ENCODE data around the gene MT1X.

- TF ChIP-seq, protein P1, sequence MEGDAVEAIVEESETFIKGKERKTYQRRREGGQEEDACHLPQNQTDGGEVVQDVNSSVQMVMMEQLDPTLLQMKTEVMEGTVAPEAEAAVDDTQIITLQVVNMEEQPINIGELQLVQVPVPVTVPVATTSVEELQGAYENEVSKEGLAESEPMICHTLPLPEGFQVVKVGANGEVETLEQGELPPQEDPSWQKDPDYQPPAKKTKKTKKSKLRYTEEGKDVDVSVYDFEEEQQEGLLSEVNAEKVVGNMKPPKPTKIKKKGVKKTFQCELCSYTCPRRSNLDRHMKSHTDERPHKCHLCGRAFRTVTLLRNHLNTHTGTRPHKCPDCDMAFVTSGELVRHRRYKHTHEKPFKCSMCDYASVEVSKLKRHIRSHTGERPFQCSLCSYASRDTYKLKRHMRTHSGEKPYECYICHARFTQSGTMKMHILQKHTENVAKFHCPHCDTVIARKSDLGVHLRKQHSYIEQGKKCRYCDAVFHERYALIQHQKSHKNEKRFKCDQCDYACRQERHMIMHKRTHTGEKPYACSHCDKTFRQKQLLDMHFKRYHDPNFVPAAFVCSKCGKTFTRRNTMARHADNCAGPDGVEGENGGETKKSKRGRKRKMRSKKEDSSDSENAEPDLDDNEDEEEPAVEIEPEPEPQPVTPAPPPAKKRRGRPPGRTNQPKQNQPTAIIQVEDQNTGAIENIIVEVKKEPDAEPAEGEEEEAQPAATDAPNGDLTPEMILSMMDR (IDR thresholded peaks at IDR 0.05; ENCODE audit: low read depth, low read length, missing input control), result no peak
- TF ChIP-seq, protein P2, sequence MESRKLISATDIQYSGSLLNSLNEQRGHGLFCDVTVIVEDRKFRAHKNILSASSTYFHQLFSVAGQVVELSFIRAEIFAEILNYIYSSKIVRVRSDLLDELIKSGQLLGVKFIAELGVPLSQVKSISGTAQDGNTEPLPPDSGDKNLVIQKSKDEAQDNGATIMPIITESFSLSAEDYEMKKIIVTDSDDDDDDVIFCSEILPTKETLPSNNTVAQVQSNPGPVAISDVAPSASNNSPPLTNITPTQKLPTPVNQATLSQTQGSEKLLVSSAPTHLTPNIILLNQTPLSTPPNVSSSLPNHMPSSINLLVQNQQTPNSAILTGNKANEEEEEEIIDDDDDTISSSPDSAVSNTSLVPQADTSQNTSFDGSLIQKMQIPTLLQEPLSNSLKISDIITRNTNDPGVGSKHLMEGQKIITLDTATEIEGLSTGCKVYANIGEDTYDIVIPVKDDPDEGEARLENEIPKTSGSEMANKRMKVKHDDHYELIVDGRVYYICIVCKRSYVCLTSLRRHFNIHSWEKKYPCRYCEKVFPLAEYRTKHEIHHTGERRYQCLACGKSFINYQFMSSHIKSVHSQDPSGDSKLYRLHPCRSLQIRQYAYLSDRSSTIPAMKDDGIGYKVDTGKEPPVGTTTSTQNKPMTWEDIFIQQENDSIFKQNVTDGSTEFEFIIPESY (IDR thresholded peaks at IDR 0.05), result no peak
- TF ChIP-seq RXRA (IDR thresholded peaks at IDR 0.05), result no peak
- TF ChIP-seq, protein P3, sequence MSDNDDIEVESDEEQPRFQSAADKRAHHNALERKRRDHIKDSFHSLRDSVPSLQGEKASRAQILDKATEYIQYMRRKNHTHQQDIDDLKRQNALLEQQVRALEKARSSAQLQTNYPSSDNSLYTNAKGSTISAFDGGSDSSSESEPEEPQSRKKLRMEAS (IDR thresholded peaks at IDR 0.05), result no peak
- no peak for TF ChIP-seq NR2F2 (IDR thresholded peaks at IDR 0.05)
- no peak for TF ChIP-seq YY1 (IDR thresholded peaks at IDR 0.05)
- TF ChIP-seq JUND (IDR thresholded peaks at IDR 0.05), result no peak
These were observed 45.5 kb upstream of the MT1X start for GRCh38 chr16:56636616-56637413.
